HEK293 (cell line): ENCODE measurements around the gene PRSS12.

Experiments
- KLF1 ChIP-seq: fragments of 450-650 bp; formaldehyde crosslinking; IDR thresholded peaks from 2 replicates; pipeline ENCODE4 v1.5.1; 2016; ENCODE audit warnings: missing biosample characterization, missing genetic modification characterization
- KLF16 ChIP-seq: fragments of 450-650 bp; formaldehyde crosslinking; IDR thresholded peaks from 2 replicates; pipeline ENCODE4 v1.5.1; 2017; ENCODE audit warnings: missing biosample characterization, missing genetic modification characterization
- KLF8 ChIP-seq: fragments of 450-650 bp; formaldehyde crosslinking; IDR thresholded peaks from 2 replicates; pipeline ENCODE4 v1.5.1; 2016; ENCODE audit warnings: missing biosample characterization, missing genetic modification characterization
- REST ChIP-seq: fragments of 450-650 bp; formaldehyde crosslinking; IDR thresholded peaks from 2 replicates; pipeline ENCODE4 v1.5.1; 2016; ENCODE audit warnings: missing biosample characterization, missing genetic modification characterization
- SP7 ChIP-seq: fragments of 450-650 bp; formaldehyde crosslinking; IDR thresholded peaks from 2 replicates; pipeline ENCODE4 v1.5.1; 2016; ENCODE audit warnings: missing biosample characterization, missing genetic modification characterization
- YY1 ChIP-seq: fragments of 450-650 bp; formaldehyde crosslinking; IDR thresholded peaks from 2 replicates; pipeline ENCODE4 v1.5.1; 2018; ENCODE audit warnings: missing biosample characterization, missing genetic modification characterization
- ZNF140 ChIP-seq: fragments of 450-650 bp; formaldehyde crosslinking; IDR thresholded peaks from 2 replicates; pipeline ENCODE4 v1.5.1; 2016; ENCODE audit warnings: missing biosample characterization, missing genetic modification characterization
- ZNF148 ChIP-seq: fragments of 450-650 bp; formaldehyde crosslinking; IDR thresholded peaks from 2 replicates; pipeline ENCODE4 v1.5.0; 2017; ENCODE audit warnings: missing biosample characterization, missing genetic modification characterization, borderline replicate concordance
- ZNF16 ChIP-seq: fragments of 450-650 bp; formaldehyde crosslinking; IDR thresholded peaks from 2 replicates; pipeline ENCODE4 v1.5.1; 2016; ENCODE audit warnings: low read depth, missing biosample characterization, missing genetic modification characterization
- ZNF175 ChIP-seq: fragments of 450-650 bp; formaldehyde crosslinking; IDR thresholded peaks from 2 replicates; pipeline ENCODE4 v1.5.1; 2016; ENCODE audit warnings: missing biosample characterization, missing genetic modification characterization
- ZNF23 ChIP-seq: fragments of 450-650 bp; formaldehyde crosslinking; IDR thresholded peaks from 2 replicates; pipeline ENCODE4 v1.5.1; 2016; ENCODE audit warnings: missing biosample characterization, missing genetic modification characterization, borderline replicate concordance
- ZNF239 ChIP-seq: fragments of 450-650 bp; formaldehyde crosslinking; IDR thresholded peaks from 2 replicates; pipeline ENCODE4 v1.5.1; 2016; ENCODE audit warnings: missing biosample characterization, missing genetic modification characterization
- ZNF341 ChIP-seq: fragments of 450-650 bp; formaldehyde crosslinking; IDR thresholded peaks from 2 replicates; pipeline ENCODE4; 2016; ENCODE audit warnings: low read depth, missing biosample characterization, missing genetic modification characterization
- ZNF521 ChIP-seq: fragments of 450-650 bp; formaldehyde crosslinking; IDR thresholded peaks from 2 replicates; pipeline ENCODE4 v1.5.1; 2017; ENCODE audit warnings: missing biosample characterization, mild to moderate bottlenecking, missing genetic modification characterization
- ZNF555 ChIP-seq: fragments of 450-650 bp; formaldehyde crosslinking; conservative IDR thresholded peaks from 2 replicates; pipeline ENCODE4 v1.5.1; 2017; ENCODE audit warnings: missing biosample characterization, mild to moderate bottlenecking, missing genetic modification characterization, inconsistent platforms
- ZNF561 ChIP-seq: fragments of 450-650 bp; IDR thresholded peaks from 2 replicates; pipeline ENCODE4 v1.5.1; 2018; ENCODE audit warnings: missing biosample characterization, missing genetic modification characterization, borderline replicate concordance
- ZNF600 ChIP-seq: fragments of 450-650 bp; formaldehyde crosslinking; IDR thresholded peaks from 2 replicates; pipeline ENCODE4 v1.5.1; 2016; ENCODE audit warnings: missing biosample characterization, missing genetic modification characterization
- ZNF629 ChIP-seq: fragments of 450-650 bp; formaldehyde crosslinking; IDR thresholded peaks from 2 replicates; pipeline ENCODE4 v1.5.1; 2017; ENCODE audit warnings: missing biosample characterization, missing genetic modification characterization
- ZNF660 ChIP-seq: fragments of 450-650 bp; IDR thresholded peaks from 2 replicates; pipeline ENCODE4 v1.5.1; 2018; ENCODE audit warnings: missing biosample characterization, mild to moderate bottlenecking, missing genetic modification characterization
- ZNF768 ChIP-seq: fragments of 450-650 bp; formaldehyde crosslinking; IDR thresholded peaks from 2 replicates; pipeline ENCODE4 v1.5.1; 2018; ENCODE audit warnings: missing biosample characterization, mild to moderate bottlenecking, missing genetic modification characterization
- ZNF792 ChIP-seq: fragments of 450-650 bp; formaldehyde crosslinking; IDR thresholded peaks from 2 replicates; pipeline ENCODE4 v1.5.1; 2016; ENCODE audit warnings: missing biosample characterization, missing genetic modification characterization
- ZNF830 ChIP-seq: fragments of 450-650 bp; IDR thresholded peaks from 2 replicates; pipeline ENCODE4 v1.5.0; 2018; ENCODE audit warnings: missing biosample characterization, missing genetic modification characterization, low read depth, mild to moderate bottlenecking, moderate library complexity
- ZXDB ChIP-seq: fragments of 450-650 bp; formaldehyde crosslinking; IDR thresholded peaks from 2 replicates; pipeline ENCODE4 v1.5.1; 2016; ENCODE audit warnings: missing biosample characterization, missing genetic modification characterization
- TF ChIP-seq, protein P1 (sequence below): fragments of 450-650 bp; formaldehyde crosslinking; IDR thresholded peaks from 2 replicates; pipeline ENCODE4 v1.5.1; 2016; ENCODE audit warnings: missing biosample characterization, missing genetic modification characterization
- TF ChIP-seq, protein P2 (sequence below): fragments of 450-650 bp; IDR thresholded peaks from 2 replicates; pipeline ENCODE4 v1.5.1; 2018; ENCODE audit warnings: missing biosample characterization, missing genetic modification characterization
- TF ChIP-seq, protein P3 (sequence below): fragments of 450-650 bp; formaldehyde crosslinking; IDR thresholded peaks from 2 replicates; pipeline ENCODE4 v1.5.1; 2016; ENCODE audit warnings: missing biosample characterization, missing genetic modification characterization

PRSS12 gene

DNA sequence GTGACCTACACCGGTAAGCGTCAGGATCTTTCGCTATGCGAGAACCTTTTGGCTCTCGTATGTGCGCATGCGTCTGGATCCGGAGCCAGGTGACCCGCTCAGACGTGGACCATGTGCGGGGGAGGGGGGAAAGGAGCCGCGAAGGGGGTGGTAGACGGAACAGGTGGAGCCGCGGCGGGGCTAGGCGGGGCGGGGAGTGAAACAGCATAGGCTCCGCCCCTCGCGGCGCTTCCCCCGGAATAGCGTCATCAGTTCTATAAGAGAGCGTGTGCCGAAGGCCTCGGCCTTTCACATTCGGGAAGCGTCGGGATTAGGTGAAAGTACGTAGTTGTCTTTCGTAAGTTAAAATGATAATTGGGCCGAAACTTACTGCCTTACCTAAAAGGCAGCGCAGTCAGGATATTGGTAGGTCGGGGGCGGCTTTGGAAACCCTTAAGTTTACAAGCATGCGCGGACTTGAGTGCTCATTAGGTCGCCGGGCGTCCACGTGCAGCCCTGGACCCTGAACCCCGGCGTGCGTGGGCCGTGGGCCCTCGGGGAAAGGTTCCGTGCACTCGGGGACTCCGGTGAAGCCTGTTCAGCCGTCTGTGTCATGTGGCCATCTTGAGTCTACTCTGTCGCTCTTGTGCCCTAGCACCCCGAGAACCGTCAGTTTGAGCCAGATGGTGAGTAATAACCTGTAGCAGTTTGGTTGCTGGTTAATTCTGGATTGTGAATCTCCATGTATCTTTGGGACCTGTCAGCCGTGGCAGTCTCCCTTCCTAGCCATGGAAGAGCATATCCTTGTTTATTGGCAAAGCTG, 74.1 kb downstream of the PRSS12 start (continued):
- TF ChIP-seq ZNF768 (no peak), REST (tag by site-specific recombination) (no peak), ZNF660 (tag by site-specific recombination) (peak; percentile 79), ZNF561 (tag by site-specific recombination) (peak; percentile 46; the same call in 1 of the 2 replicates), KLF8 (tag by site-specific recombination) (peak; percentile 85), ZXDB (peak; percentile 67), ZNF341 (peak; percentile 98), KLF16 (tag by site-specific recombination) (peak; percentile 59; the same call in 1 of the 2 replicates), ZNF792 (tag by site-specific recombination) (no peak), KLF1 (no peak; the same call in 1 of the 2 replicates), ZNF600 (tag by site-specific recombination) (no peak), ZNF521 (tag by site-specific recombination) (no peak), ZNF239 (tag by site-specific recombination) (no peak), ZNF16 (tag by site-specific recombination) (no peak), ZNF175 (tag by site-specific recombination) (no peak), ZNF629 (tag by site-specific recombination) (peak; percentile 94), YY1 (tag by site-specific recombination) (no peak; the same call in 1 of the 2 replicates), SP7 (tag by site-specific recombination) (peak; percentile 57; the same call in 1 of the 2 replicates), ZNF23 (tag by site-specific recombination) (no peak), ZNF555 (no peak), ZNF140 (no peak), ZNF830 (tag by site-specific recombination) (no peak), ZNF148 (tag by site-specific recombination) (no peak)
- TF ChIP-seq, protein P1, sequence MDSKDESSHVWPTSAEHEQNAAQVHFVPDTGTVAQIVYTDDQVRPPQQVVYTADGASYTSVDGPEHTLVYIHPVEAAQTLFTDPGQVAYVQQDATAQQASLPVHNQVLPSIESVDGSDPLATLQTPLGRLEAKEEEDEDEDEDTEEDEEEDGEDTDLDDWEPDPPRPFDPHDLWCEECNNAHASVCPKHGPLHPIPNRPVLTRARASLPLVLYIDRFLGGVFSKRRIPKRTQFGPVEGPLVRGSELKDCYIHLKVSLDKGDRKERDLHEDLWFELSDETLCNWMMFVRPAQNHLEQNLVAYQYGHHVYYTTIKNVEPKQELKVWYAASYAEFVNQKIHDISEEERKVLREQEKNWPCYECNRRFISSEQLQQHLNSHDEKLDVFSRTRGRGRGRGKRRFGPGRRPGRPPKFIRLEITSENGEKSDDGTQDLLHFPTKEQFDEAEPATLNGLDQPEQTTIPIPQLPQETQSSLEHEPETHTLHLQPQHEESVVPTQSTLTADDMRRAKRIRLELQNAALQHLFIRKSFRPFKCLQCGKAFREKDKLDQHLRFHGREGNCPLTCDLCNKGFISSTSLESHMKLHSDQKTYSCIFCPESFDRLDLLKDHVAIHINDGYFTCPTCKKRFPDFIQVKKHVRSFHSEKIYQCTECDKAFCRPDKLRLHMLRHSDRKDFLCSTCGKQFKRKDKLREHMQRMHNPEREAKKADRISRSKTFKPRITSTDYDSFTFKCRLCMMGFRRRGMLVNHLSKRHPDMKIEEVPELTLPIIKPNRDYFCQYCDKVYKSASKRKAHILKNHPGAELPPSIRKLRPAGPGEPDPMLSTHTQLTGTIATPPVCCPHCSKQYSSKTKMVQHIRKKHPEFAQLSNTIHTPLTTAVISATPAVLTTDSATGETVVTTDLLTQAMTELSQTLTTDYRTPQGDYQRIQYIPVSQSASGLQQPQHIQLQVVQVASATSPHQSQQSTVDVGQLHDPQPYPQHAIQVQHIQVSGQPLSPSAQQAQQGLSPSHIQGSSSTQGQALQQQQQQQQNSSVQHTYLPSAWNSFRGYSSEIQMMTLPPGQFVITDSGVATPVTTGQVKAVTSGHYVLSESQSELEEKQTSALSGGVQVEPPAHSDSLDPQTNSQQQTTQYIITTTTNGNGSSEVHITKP (tag by site-specific recombination) = peak; percentile 79
- TF ChIP-seq, protein P2, sequence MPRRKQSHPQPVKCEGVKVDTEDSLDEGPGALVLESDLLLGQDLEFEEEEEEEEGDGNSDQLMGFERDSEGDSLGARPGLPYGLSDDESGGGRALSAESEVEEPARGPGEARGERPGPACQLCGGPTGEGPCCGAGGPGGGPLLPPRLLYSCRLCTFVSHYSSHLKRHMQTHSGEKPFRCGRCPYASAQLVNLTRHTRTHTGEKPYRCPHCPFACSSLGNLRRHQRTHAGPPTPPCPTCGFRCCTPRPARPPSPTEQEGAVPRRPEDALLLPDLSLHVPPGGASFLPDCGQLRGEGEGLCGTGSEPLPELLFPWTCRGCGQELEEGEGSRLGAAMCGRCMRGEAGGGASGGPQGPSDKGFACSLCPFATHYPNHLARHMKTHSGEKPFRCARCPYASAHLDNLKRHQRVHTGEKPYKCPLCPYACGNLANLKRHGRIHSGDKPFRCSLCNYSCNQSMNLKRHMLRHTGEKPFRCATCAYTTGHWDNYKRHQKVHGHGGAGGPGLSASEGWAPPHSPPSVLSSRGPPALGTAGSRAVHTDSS (tag by site-specific recombination) = no peak
- TF ChIP-seq, protein P3, sequence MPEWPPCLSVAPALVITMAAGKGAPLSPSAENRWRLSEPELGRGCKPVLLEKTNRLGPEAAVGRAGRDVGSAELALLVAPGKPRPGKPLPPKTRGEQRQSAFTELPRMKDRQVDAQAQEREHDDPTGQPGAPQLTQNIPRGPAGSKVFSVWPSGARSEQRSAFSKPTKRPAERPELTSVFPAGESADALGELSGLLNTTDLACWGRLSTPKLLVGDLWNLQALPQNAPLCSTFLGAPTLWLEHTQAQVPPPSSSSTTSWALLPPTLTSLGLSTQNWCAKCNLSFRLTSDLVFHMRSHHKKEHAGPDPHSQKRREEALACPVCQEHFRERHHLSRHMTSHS (tag by site-specific recombination) = no peak
